ENCODE results near the gene HECTD2.

DNA sequence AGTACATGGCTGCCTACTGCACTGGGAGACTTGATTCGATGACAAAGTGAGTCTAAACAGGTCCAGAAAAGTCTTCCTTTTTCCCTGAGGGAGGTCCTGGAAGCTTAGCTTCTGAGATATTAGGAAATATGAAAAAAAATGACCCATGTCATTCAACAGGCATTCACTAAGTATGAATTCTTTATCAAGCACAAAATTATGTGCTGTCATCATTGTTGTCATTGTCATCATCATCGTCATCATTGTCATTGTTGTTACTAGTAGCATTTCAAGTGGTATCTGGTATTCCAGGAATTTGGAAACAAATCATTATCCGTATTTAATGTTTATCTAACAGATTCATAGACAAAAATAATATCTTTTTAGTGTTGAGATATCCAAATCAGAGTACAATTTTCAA, 49.7 kb upstream of the HECTD2 start:
- TF ChIP-seq CTCF (conservative IDR thresholded peaks at IDR 0.05), result no peak
- no peak for TF ChIP-seq EZH2 (IDR thresholded peaks at IDR 0.05; ENCODE audit: low read depth)
